Measurements from ENCODE around the gene OXT.

OXT gene

DNA sequence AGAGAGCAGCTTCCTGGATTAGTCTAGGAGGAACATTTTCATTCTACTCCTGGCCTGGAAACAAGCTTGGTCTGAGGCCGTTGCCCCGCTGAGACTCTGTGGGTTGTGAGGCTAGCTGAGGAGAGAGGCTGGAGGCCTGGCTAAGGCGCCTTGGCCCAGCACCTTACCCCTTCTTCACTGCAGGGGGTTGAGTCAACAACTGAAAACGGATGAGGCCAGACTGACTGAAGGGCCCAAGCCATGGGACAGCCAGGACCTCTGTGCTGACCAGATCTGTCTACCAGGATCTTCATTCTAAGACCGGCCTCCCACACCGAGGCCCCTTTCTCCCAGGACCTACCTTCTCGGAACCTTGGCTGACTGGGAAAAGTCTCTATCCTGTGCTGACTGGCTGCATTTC is 16.6 kb downstream of the OXT start:
- no peaks in the 10 kb centered on the region for H3K36me3 Mint-ChIP-seq (ENCODE audit: low read depth)
- no peak overlapping the region for H3K4me3 Mint-ChIP-seq
- no peak overlapping the region for H3K27ac Mint-ChIP-seq
- H3K27me3 Mint-ChIP-seq = peaks cover 31% of the 10 kb centered on the region
- peaks cover 17% of the 10 kb centered on the region for H3K4me1 Mint-ChIP-seq (ENCODE audit: low read depth)
- H3K9me3 Mint-ChIP-seq = no peaks in the 10 kb centered on the region
- no peak for DNase-seq

DNA sequence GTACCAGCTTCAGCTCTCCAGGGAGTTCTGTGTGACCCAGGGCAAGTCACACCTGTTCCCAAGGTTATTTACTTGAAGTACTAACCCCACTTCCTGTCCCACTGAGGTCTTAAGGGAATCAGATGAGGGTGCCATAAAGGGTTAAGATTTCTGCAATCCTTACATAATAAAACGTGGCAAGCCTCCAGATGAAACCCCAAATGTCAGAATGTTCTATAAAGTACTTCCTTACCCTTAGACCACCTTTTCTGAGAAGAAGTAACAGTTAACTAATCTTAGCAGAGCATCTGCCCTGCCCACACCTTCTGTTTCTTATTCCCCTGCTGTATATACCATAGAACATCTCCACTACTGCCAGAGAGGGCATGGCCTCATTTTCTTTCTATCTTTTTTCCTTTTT is 19.1 kb downstream of the OXT start:
- Mint-ChIP-seq H3K27me3 (peaks cover 12% of the 10 kb centered on the region), H3K4me1 (ENCODE audit: low read depth) (peaks cover 23% of the 10 kb centered on the region), H3K4me3 (no peak overlapping the region), H3K9me3 (no peaks in the 10 kb centered on the region), H3K36me3 (ENCODE audit: low read depth) (no peaks in the 10 kb centered on the region), H3K27ac (no peak overlapping the region)
- DNase-seq = no peak

GRCh38 chr20:3092611-3093379 is 21.4 kb downstream of the OXT start:
- Mint-ChIP-seq H3K4me3 (peak overlapping the region; percentile 71), H3K9me3 (no peaks in the 10 kb centered on the region), H3K4me1 (ENCODE audit: low read depth) (peaks cover 23% of the 10 kb centered on the region), H3K36me3 (ENCODE audit: low read depth) (no peaks in the 10 kb centered on the region), H3K27me3 (peaks cover 12% of the 10 kb centered on the region), H3K27ac (peak overlapping the region; percentile 90)
- peak; percentile 74 for DNase-seq

GRCh38 chr20:3093861-3094361 is 22.5 kb downstream of the OXT start:
- Mint-ChIP-seq H3K4me3 (no peak overlapping the region), H3K27me3 (peaks cover 12% of the 10 kb centered on the region), H3K36me3 (ENCODE audit: low read depth) (no peaks in the 10 kb centered on the region), H3K4me1 (ENCODE audit: low read depth) (peaks cover 23% of the 10 kb centered on the region), H3K27ac (peak overlapping the region; percentile 72), H3K9me3 (no peaks in the 10 kb centered on the region)
- peak; percentile 57 for DNase-seq

DNA sequence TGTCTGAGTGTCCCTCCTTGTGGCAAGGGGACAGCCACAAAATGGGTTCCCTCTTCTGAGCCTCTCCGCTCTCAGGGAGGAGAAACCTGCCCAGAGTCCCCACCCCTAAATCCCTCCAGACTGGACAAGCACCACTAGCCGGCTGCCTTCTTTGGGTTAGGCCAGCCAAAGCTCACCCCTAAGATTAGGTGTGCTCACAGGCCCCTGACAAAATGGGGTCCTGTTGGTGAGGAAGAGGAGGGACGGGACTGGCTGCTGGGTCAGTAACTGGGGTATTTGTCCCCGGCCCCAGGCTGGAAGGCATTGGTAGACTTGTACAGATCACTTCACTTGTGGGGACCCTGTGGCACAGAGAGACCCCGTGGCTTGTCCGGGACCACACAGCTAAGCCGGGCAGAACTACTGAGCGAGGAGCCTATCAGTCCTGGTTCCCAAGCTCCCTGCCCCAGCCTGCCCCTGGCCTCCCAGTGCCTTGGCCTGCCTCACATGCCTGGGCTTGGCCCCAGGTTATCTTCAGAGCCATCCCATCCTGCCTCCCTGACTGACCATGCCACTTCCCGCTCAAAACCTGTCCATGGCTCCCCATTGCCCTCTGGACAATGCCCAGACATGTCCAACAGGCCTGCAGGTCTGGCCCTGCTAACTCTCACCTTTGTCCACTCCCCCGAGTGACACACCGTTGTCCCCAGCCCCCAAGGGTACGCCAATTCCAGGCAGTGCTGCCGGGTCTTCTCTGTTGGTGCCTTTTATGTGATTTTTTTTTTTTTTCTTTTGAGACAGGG is 23.6 kb downstream of the OXT start:
- no peak overlapping the region for H3K27ac Mint-ChIP-seq
- no peaks in the 10 kb centered on the region for H3K9me3 Mint-ChIP-seq
- DNase-seq = no peak
- H3K4me1 Mint-ChIP-seq (ENCODE audit: low read depth) = peaks cover 22% of the 10 kb centered on the region
- H3K27me3 Mint-ChIP-seq = peaks cover 12% of the 10 kb centered on the region
- no peak overlapping the region for H3K4me3 Mint-ChIP-seq
- no peaks in the 10 kb centered on the region for H3K36me3 Mint-ChIP-seq (ENCODE audit: low read depth)

GRCh38 chr20:3100480-3100879 is 29.1 kb downstream of the OXT start:
- Mint-ChIP-seq H3K36me3 (ENCODE audit: low read depth) (no peaks in the 10 kb centered on the region), H3K9me3 (no peaks in the 10 kb centered on the region), H3K27me3 (no peaks in the 10 kb centered on the region), H3K4me3 (no peak overlapping the region), H3K27ac (no peak overlapping the region), H3K4me1 (ENCODE audit: low read depth) (peaks cover 21% of the 10 kb centered on the region)
- no peak for DNase-seq

GRCh38 chr20:3101251-3101650 is 29.8 kb downstream of the OXT start:
- Mint-ChIP-seq H3K9me3 (no peaks in the 10 kb centered on the region), H3K4me3 (no peak overlapping the region), H3K27ac (no peak overlapping the region), H3K4me1 (ENCODE audit: low read depth) (peaks cover 21% of the 10 kb centered on the region), H3K36me3 (ENCODE audit: low read depth) (no peaks in the 10 kb centered on the region), H3K27me3 (no peaks in the 10 kb centered on the region)
- DNase-seq = no peak

GRCh38 chr20:3101737-3102574 is 30.5 kb downstream of the OXT start:
- Mint-ChIP-seq H3K27ac (peak overlapping the region; percentile 18), H3K4me1 (ENCODE audit: low read depth) (peaks cover 21% of the 10 kb centered on the region), H3K4me3 (no peak overlapping the region), H3K9me3 (no peaks in the 10 kb centered on the region), H3K36me3 (ENCODE audit: low read depth) (peaks cover under 1% of the 10 kb centered on the region), H3K27me3 (no peaks in the 10 kb centered on the region)
- peak; percentile 74 for DNase-seq

DNA sequence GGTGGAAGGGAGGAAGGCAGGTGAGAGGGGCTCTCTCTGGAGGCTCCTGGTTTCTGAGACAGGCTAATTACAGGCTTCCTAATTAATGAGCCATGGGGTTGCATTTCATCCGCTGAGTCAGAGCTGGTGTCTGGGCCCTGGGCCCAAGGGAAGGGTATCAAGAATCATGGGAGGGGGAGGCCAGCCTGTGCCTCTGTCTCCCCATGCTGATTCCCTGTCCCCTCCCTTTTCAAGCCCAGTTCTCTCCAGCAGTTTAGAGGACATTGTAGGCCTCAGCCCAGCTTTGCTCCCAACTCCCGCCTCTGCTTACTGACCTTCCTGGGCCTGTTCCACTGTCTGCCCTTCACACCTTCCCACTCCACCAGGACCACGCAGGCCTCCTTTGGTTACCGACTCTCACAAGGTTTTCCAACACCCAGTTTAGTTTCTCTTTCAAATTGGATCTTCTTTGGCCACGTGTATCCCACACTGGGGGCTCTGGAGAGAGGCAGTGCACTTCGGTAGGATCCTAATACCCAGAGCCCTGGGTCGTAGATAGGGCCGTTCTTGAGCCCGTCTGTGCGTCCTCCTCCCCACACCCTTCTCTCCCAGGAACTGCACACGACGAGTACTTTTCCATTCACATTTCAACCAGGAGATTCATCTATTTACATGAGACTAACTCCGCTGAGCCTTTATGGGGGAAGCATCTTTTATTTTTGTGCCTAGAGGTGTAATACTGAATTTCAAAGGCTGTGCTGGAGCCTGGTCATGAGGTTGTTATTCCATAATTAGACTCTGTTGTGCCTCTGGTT is 31.4 kb downstream of the OXT start:
- H3K4me3 Mint-ChIP-seq = no peak overlapping the region
- H3K36me3 Mint-ChIP-seq (ENCODE audit: low read depth) = peaks cover 3% of the 10 kb centered on the region
- H3K27me3 Mint-ChIP-seq = no peaks in the 10 kb centered on the region
- H3K27ac Mint-ChIP-seq = peak overlapping the region; percentile 18
- no peak for DNase-seq
- H3K9me3 Mint-ChIP-seq = no peaks in the 10 kb centered on the region
- H3K4me1 Mint-ChIP-seq (ENCODE audit: low read depth) = peaks cover 21% of the 10 kb centered on the region

GRCh38 chr20:3103369-3104032 is 32.1 kb downstream of the OXT start:
- Mint-ChIP-seq H3K4me1 (ENCODE audit: low read depth) (peaks cover 21% of the 10 kb centered on the region), H3K27ac (no peak overlapping the region), H3K36me3 (ENCODE audit: low read depth) (peaks cover 6% of the 10 kb centered on the region), H3K27me3 (no peaks in the 10 kb centered on the region), H3K9me3 (no peaks in the 10 kb centered on the region), H3K4me3 (no peak overlapping the region)
- no peak for DNase-seq

DNA sequence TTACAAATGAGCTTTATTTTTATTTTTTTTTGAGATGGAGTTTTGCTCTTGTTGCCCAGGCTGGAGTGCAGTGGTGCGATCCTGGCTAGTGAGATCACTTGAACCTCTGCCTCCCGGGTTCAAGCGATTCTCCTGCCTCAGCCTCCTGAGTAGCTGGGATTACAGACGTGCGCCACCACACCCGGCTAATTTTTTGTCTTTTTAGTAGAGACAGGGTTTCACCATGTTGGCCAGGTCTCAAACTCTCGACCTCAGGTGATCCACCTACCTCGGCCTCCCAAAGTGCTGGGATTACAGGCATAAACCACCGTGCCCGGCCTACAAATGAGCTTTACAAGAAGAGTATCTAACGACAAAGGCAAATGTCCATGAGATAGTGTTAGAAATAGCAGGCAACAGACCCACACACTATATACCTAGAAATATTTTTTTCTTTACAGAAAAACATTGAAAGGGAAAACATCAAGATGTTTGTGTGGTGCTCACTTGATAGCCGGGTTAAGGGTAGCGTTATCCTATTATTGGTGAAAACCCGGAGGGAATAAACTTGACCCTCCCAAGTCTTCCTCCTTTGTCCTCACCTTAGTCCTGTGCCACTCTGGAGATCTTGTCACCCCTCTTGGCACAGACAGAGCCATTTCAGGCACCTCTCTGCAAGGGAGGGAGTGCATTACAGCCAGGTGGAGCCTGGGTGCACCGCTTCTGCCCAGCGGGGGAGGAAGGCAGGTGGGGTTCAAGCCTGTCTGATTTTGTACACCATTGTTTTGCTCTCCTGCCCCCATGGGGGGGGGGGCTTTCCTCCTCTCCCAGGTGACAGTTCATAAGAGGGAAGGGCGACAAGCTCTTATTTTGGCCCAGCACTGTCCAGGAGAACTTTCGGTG is 34.1 kb downstream of the OXT start:
- H3K4me1 Mint-ChIP-seq (ENCODE audit: low read depth) = peaks cover 21% of the 10 kb centered on the region
- no peaks in the 10 kb centered on the region for H3K9me3 Mint-ChIP-seq
- H3K27ac Mint-ChIP-seq = no peak overlapping the region
- no peak overlapping the region for H3K4me3 Mint-ChIP-seq
- H3K36me3 Mint-ChIP-seq (ENCODE audit: low read depth) = peaks cover 21% of the 10 kb centered on the region
- DNase-seq = no peak
- H3K27me3 Mint-ChIP-seq = no peaks in the 10 kb centered on the region

GRCh38 chr20:3106185-3106584 is 34.8 kb downstream of the OXT start:
- Mint-ChIP-seq H3K4me3 (no peak overlapping the region), H3K27ac (no peak overlapping the region), H3K27me3 (no peaks in the 10 kb centered on the region), H3K36me3 (ENCODE audit: low read depth) (peaks cover 24% of the 10 kb centered on the region), H3K4me1 (ENCODE audit: low read depth) (peaks cover 17% of the 10 kb centered on the region), H3K9me3 (no peaks in the 10 kb centered on the region)
- DNase-seq = no peak

All from activated T-cell treated with anti-CD3 and anti-CD28 coated beads, Interleukin-2, amount 50 U/mL, for 24 hours (primary cell).